ENCODE data around the gene ZNF772.
"Not testable (repeated sequence)": the region's sequence is repeated elsewhere in the genome, so short reads cannot be mapped to it uniquely, and the experiment has no call there.

Gene ZNF772

DNA sequence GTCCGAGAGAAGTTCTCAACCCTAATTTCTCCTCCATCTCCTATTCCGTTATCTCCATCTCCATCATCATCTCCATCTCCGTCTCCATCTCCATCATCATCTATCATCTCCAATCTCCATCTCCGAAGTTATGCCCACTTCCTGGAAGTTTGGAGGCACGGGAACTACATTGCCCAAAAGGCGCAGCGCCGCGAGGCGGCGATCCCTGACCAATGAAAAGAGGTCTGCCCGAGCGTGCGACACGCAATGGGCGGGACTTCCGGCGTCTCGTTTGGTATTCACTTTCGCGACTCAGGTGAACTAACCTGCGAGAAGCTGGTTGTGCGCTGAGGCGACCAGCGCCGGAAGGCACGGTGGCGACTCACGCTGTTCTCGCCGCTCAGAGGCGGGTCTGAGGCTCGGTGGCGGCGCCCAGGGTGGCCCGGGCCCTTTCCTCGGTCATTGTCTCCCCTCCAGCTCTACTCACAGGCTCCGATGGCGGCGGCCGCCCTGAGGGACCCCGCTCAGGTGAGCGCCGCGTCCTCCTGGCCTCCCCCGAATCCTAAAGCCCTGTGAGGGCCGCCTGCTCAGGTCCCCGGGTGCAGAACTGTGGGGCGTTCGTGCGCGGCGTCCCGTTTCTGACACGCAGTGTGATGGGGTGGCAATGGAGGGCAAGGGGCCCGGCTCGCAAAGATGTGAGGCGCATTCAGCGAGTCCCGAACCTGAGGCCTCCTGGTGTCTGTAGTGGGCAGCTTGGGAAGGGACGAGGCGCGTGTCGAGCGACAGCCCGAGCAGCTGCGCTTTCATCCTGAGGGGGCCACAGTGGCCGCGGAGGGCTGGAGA is 10.3 kb upstream of the ZNF772 start, which contains the start of gene ZNF419:
Gene ZNF419, plus strand, starts transcription at position 274 of the 822 bp plus-strand sequence. Its CDS starts 201 bp downstream, at position 475.
- H3K27me3 ChIP-seq (ENCODE audit: insufficient read depth, insufficient read length); H3K4me1 ChIP-seq (ENCODE audit: insufficient read depth, insufficient read length); H3K9me3 ChIP-seq (ENCODE audit: insufficient read depth, low read length): not testable (repeated sequence)
- H3K36me3 ChIP-seq (ENCODE audit: insufficient read depth, insufficient read length, low read length), result peaks cover 20% of the 10 kb centered on the region
- H3K9ac ChIP-seq (ENCODE audit: insufficient read length, low read depth), result peak within 1 kb of the TSS; percentile 90
- DNase-seq (ENCODE audit: low read depth, low spot score), result peak; percentile 72
- peak within 1 kb of the TSS; percentile 79 for H3K4me3 ChIP-seq (ENCODE audit: insufficient read length, low read depth)

DNA sequence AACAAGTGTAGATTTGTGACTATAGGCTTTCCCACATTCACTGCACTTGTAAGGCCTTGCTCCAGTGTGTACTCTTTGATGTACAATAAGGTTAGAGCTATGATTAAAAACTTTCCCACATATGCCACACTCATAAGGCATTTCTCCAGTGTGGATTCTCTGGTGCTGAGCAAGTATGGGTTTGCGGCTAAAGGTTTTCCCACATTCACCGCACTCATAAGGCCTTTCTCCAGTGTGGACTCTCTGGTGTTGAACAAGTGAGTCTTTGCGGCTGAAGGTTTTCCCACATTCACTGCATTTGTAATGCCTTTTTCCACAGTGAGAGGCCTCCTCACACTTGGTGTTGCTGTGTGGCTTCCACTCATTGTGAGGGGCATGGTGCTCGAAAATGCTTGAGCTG is 3.7 kb downstream of the ZNF772 start:
- DNase-seq (ENCODE audit: low read depth, low spot score), result no peak
- no peak overlapping the region for H3K9ac ChIP-seq (ENCODE audit: insufficient read length, low read depth)
- TF ChIP-seq YY1 (IDR thresholded peaks at IDR 0.05; ENCODE audit: insufficient read depth, insufficient read length) (no peak), ZNF274 (IDR thresholded peaks at IDR 0.05; ENCODE audit: low read depth, low read length) (no peak), SUZ12 (IDR thresholded peaks at IDR 0.05; ENCODE audit: extremely low read depth, insufficient read depth, insufficient read length) (no peak)
- H3K4me3 ChIP-seq (ENCODE audit: insufficient read length, low read depth), result no peak overlapping the region
- H3K27me3 ChIP-seq (ENCODE audit: insufficient read depth, insufficient read length), result no peaks in the 10 kb centered on the region
- peaks cover 57% of the 10 kb centered on the region for H3K9me3 ChIP-seq (ENCODE audit: insufficient read depth, low read length)
- H3K36me3 ChIP-seq (ENCODE audit: insufficient read depth, insufficient read length, low read length), result peaks cover 47% of the 10 kb centered on the region
- H3K4me1 ChIP-seq (ENCODE audit: insufficient read depth, insufficient read length), result no peaks in the 10 kb centered on the region

DNA sequence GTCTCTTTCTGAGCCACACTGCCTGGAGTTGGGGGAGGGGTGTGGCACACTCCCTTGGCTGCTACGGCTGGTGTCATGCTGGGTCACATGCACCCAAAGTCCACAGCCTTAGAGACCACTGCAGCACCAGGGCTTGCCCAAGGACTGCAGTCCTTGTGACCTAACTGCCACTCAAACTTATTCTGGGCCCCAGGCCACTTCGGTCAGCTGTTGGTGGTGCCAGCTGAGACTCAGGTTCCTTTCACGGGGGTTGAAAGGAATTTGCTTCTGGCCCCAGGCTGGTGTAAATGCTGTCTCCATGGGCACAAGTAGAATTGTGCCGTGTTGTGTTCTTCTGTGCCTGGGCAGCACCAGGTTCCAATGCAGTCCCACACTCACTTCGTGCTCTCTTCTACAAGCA is 10.9 kb downstream of the ZNF772 start:
- H3K9me3 ChIP-seq (ENCODE audit: insufficient read depth, low read length), result peaks cover 16% of the 10 kb centered on the region
- TF ChIP-seq SUZ12 (IDR thresholded peaks at IDR 0.05; ENCODE audit: extremely low read depth, insufficient read depth, insufficient read length) (no peak), YY1 (IDR thresholded peaks at IDR 0.05; ENCODE audit: insufficient read depth, insufficient read length) (no peak), ZNF274 (IDR thresholded peaks at IDR 0.05; ENCODE audit: low read depth, low read length) (no peak)
- H3K9ac ChIP-seq (ENCODE audit: insufficient read length, low read depth), result no peak overlapping the region
- no peaks in the 10 kb centered on the region for H3K27me3 ChIP-seq (ENCODE audit: insufficient read depth, insufficient read length)
- peaks cover 6% of the 10 kb centered on the region for H3K36me3 ChIP-seq (ENCODE audit: insufficient read depth, insufficient read length, low read length)
- no peak overlapping the region for H3K4me3 ChIP-seq (ENCODE audit: insufficient read length, low read depth)
- no peak for DNase-seq (ENCODE audit: low read depth, low spot score)
- peaks cover 5% of the 10 kb centered on the region for H3K4me1 ChIP-seq (ENCODE audit: insufficient read depth, insufficient read length)

DNA sequence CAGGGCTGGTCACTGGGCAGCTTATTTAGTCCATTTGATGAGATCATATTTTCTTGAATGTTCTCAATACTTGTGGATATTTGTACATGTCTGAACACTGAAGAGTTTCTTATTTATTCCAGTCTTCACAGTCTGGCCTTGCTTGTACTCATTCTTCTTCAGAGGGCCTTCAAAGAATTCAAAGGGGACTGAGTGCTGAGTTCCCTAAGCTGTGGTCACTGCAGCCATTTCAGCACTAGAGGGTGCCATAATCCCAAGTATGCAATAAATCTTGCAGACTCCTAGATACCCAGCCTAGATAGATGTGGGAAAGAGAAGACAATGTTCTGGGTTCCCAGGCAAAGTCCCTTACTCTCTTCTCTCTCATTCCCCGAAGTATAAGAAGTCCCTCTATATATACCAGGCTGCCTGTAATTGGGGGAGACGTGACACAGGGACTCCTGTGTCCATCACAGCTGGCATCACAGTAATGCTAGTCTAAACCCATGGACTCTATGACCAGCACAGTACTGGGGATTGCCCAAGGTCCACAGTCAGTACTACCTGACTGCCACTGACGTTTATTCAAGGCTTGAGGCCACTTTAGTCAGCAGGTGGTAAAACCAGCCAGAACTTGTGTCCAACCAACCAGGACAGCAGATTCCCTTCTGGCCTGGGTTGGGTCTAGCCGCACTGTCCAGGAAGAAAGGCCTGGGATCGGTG is 11.5 kb downstream of the ZNF772 start:
- H3K9ac ChIP-seq (ENCODE audit: insufficient read length, low read depth), result no peak overlapping the region
- TF ChIP-seq YY1 (IDR thresholded peaks at IDR 0.05; ENCODE audit: insufficient read depth, insufficient read length) (no peak), SUZ12 (IDR thresholded peaks at IDR 0.05; ENCODE audit: extremely low read depth, insufficient read depth, insufficient read length) (no peak), ZNF274 (IDR thresholded peaks at IDR 0.05; ENCODE audit: low read depth, low read length) (no peak)
- no peaks in the 10 kb centered on the region for H3K27me3 ChIP-seq (ENCODE audit: insufficient read depth, insufficient read length)
- peak; percentile 42 for DNase-seq (ENCODE audit: low read depth, low spot score)
- peaks cover 6% of the 10 kb centered on the region for H3K36me3 ChIP-seq (ENCODE audit: insufficient read depth, insufficient read length, low read length)
- peaks cover 11% of the 10 kb centered on the region; the same call in 1 of the 2 replicates for H3K9me3 ChIP-seq (ENCODE audit: insufficient read depth, low read length)
- H3K4me3 ChIP-seq (ENCODE audit: insufficient read length, low read depth), result no peak overlapping the region
- peaks cover 5% of the 10 kb centered on the region for H3K4me1 ChIP-seq (ENCODE audit: insufficient read depth, insufficient read length)

DNA sequence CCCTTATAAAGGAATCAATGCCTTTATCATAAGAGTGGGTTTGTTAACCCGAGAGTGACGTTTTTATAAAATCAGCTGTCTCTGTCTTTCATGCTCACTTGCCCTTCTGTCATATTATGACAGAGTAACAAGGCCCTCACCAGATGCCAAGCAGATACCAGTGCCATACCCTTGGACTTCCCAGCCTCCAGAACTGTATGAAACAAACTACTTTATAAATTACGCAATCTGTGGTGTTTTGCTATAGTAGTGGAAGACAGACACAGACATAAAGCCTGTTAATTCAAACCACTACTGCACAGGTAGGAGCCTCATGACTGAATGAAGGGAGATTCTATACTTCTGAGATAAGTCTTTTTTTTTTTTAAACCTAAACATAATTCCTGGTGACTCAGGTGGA is 25.1 kb downstream of the ZNF772 start:
- Histone ChIP-seq H3K36me3 (ENCODE audit: insufficient read depth, insufficient read length, low read length) (no peaks in the 10 kb centered on the region), H3K27me3 (ENCODE audit: insufficient read depth, insufficient read length) (no peaks in the 10 kb centered on the region)
- TF ChIP-seq YY1 (IDR thresholded peaks at IDR 0.05; ENCODE audit: insufficient read depth, insufficient read length) (no peak), ZNF274 (IDR thresholded peaks at IDR 0.05; ENCODE audit: low read depth, low read length) (no peak), SUZ12 (IDR thresholded peaks at IDR 0.05; ENCODE audit: extremely low read depth, insufficient read depth, insufficient read length) (no peak)

DNA sequence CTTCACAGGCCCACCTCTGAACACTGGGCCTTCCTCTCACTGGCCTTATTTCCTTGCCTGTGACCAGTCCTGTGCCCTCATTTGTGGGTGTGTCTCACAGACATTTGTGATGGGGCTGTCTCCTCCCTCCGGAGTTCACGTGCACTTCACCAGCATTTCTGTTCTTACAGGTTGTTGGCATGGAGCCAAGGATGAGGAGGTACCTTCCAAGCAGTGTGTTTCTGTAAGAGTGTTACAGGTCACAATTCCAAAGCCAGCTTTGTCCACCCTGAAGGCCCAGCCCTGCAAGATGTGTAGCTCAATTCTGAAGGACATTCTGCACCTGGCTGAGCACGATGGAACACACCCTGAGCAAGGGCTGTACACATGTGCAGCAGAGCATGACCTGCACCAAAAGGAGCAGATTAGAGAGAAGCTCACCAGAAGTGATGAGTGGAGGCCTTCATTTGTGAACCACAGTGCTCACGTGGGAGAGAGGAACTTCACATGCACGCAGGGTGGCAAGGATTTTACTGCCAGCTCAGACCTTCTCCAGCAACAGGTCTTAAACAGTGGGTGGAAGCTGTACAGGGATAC is 34.2 kb downstream of the ZNF772 start:
- Histone ChIP-seq H3K27me3 (ENCODE audit: insufficient read depth, insufficient read length) (no peaks in the 10 kb centered on the region), H3K9me3 (ENCODE audit: insufficient read depth, low read length) (peaks cover 13% of the 10 kb centered on the region), H3K4me3 (ENCODE audit: insufficient read length, low read depth) (no peak overlapping the region), H3K4me1 (ENCODE audit: insufficient read depth, insufficient read length) (no peaks in the 10 kb centered on the region), H3K36me3 (ENCODE audit: insufficient read depth, insufficient read length, low read length) (peaks cover 52% of the 10 kb centered on the region), H3K9ac (ENCODE audit: insufficient read length, low read depth) (no peak overlapping the region)
- DNase-seq (ENCODE audit: low read depth, low spot score), result no peak
- TF ChIP-seq ZNF274 (IDR thresholded peaks at IDR 0.05; ENCODE audit: low read depth, low read length), result no peak
- no peak for TF ChIP-seq YY1 (IDR thresholded peaks at IDR 0.05; ENCODE audit: insufficient read depth, insufficient read length)
- TF ChIP-seq SUZ12 (IDR thresholded peaks at IDR 0.05; ENCODE audit: extremely low read depth, insufficient read depth, insufficient read length), result no peak

More for the DNA sequence above, 25.1 kb downstream of the ZNF772 start:
- no peak overlapping the region for H3K9ac ChIP-seq (ENCODE audit: insufficient read length, low read depth)
- no peak overlapping the region for H3K4me3 ChIP-seq (ENCODE audit: insufficient read length, low read depth)
- DNase-seq (ENCODE audit: low read depth, low spot score), result no peak
- no peaks in the 10 kb centered on the region for H3K9me3 ChIP-seq (ENCODE audit: insufficient read depth, low read length)
- H3K4me1 ChIP-seq (ENCODE audit: insufficient read depth, insufficient read length), result no peaks in the 10 kb centered on the region
